K562 (cell line): ENCODE data around the gene FAM181B. TPM values are rescaled to one million over a fixed set of nuclear protein-coding genes. Genes with fewer than 3 reads are reported as not detected.

Experiments used
- ATAC-seq: fragments of 200-7000 bp; cut with Tn5 transposase; 3 replicates; pipeline ENCODE4 v1.9.1; 2020; ENCODE audit warnings: moderate library complexity
- BruUV-seq: library from RNA; stranded (reverse); fragments of 400-500 nt; replicated peaks from 2 replicates; lab custom pipeline; 2021; lab: Mats Ljungman, UMichigan
- CTCF ChIA-PET: fragments of 300-600 bp; formaldehyde crosslinking; extraction: SDS; loops from one replicate; lab custom pipeline; 2021; ENCODE audit warnings: low intra/inter-chr PET ratio; lab: Yijun Ruan, JAX
- POLR2A ChIA-PET: fragments of 300-600, 350-650 bp; sonication (Branson Sonifier 250); formaldehyde crosslinking; extraction: SDS; loops from one replicate; lab custom pipeline; 2021; ENCODE audit warnings: antibody characterized with exemption, inconsistent platforms; lab: Yijun Ruan, JAX
- DNase-seq, 4 experiments: peaks; one replicate each; pipeline versions ENCODE4 v3.0.0 to v3.0.0-alpha.2; 2011 to 2018; ENCODE audit warnings: low spot score in 3 of 4, mixed read lengths in 3 of 4; ENCODE audit errors: extremely low read depth in 1 of 4
- FAIRE-seq: peaks from 2 replicates; lab custom pipeline; 2011; peaks lifted over from hg19 to GRCh38; lab: Jason Lieb, UNC
- H2AFZ ChIP-seq: 2 replicates; pipeline ENCODE4 v1.6.0; 2011; ENCODE audit warnings: low read depth, low read length, control low read depth, inconsistent platforms
- H3K27ac ChIP-seq: fragments of 200-600 bp; 3 replicates; pipeline ENCODE4 v1.8.0; 2011; ENCODE audit warnings: low read depth, mild to moderate bottlenecking, control low read depth, inconsistent platforms, low read length, moderate library complexity, mixed read lengths; ENCODE audit errors: extremely low read depth
- H3K27me3 ChIP-seq, 2 experiments: fragments of 300-600 bp in 1 of 2; 2 replicates in 1 of 2; 3 replicates in 1 of 2; pipeline versions ENCODE4 v1.6.0 to v1.8.0; 2011; ENCODE audit warnings: inconsistent platforms in 2 of 2, low read length in 2 of 2, mild to moderate bottlenecking in 1 of 2, mixed read lengths in 1 of 2, moderate library complexity in 1 of 2; ENCODE audit not compliant: control insufficient read depth in 2 of 2, insufficient read depth in 2 of 2
- H3K36me3 ChIP-seq: fragments of 300-600 bp; 3 replicates; pipeline ENCODE4 v1.8.0; 2011; ENCODE audit warnings: mild to moderate bottlenecking, low read length, inconsistent platforms; ENCODE audit not compliant: control insufficient read depth, insufficient read depth
- H3K4me1 ChIP-seq, 2 experiments: fragments of 200-600 bp in 1 of 2; replicated peaks in 1 of 2; 2 replicates in 1 of 2; 3 replicates in 1 of 2; pipeline versions ENCODE4 v1.5.1 to v1.8.0; 2011; ENCODE audit warnings: inconsistent platforms in 2 of 2, low read length in 2 of 2, mild to moderate bottlenecking in 1 of 2, mixed read lengths in 1 of 2, moderate library complexity in 1 of 2; ENCODE audit not compliant: control insufficient read depth in 2 of 2, insufficient read depth in 2 of 2
- H3K4me2 ChIP-seq: 2 replicates; pipeline ENCODE4 v1.6.1; 2011; ENCODE audit warnings: low read length, control low read depth, inconsistent platforms, mixed read lengths; ENCODE audit not compliant: insufficient read depth
- H3K4me3 ChIP-seq: fragments of 200-600 bp; sonication (generic), shearing (Covaris generic); 2 replicates; pipeline ENCODE4 v1.5.1; 2016; ENCODE audit warnings: control low read depth, inconsistent platforms
- H3K79me2 ChIP-seq: fragments of 200-600 bp; 3 replicates; pipeline ENCODE4 v1.8.0; 2011; ENCODE audit warnings: low read length, inconsistent platforms; ENCODE audit not compliant: control insufficient read depth, insufficient read depth
- H3K9ac ChIP-seq, 2 experiments: 2 replicates each; pipeline versions ENCODE4 v1.6.0 to v1.6.1; 2011; ENCODE audit warnings: low read depth in 2 of 2, low read length in 2 of 2, control low read depth in 1 of 2, inconsistent platforms in 1 of 2, mild to moderate bottlenecking in 1 of 2, mixed read lengths in 1 of 2; ENCODE audit not compliant: insufficient read depth in 1 of 2
- H3K9me1 ChIP-seq: one replicate; pipeline ENCODE4 v1.6.0; 2011; ENCODE audit warnings: inconsistent platforms, mild to moderate bottlenecking, low read length, moderate library complexity; ENCODE audit not compliant: control insufficient read depth, insufficient read depth
- H3K9me3 ChIP-seq: replicated peaks from 2 replicates; pipeline ENCODE4 v1.5.1; 2011; ENCODE audit warnings: low read depth, low read length, inconsistent platforms; ENCODE audit not compliant: control insufficient read depth, insufficient read depth
- H4K20me1 ChIP-seq: replicated peaks from 2 replicates; pipeline ENCODE4 v1.6.1; 2011; ENCODE audit warnings: low read length, inconsistent platforms, mixed read lengths; ENCODE audit not compliant: control insufficient read depth, insufficient read depth
- DDX20 ChIP-seq: fragments of 450-650 bp; IDR thresholded peaks from 2 replicates; pipeline ENCODE4 v1.6.1; 2016; ENCODE audit warnings: missing genetic modification characterization, low read depth, mild to moderate bottlenecking, missing compliant biosample characterization, moderate library complexity
- GABPA ChIP-seq: fragments of 200-800 bp; sonication (Bioruptor generic); conservative IDR thresholded peaks from 2 replicates; pipeline ENCODE4 v1.6.1; 2016; ENCODE audit warnings: low read depth, missing genetic modification characterization, missing compliant biosample characterization
- HCFC1 ChIP-seq: IDR thresholded peaks from 2 replicates; pipeline ENCODE4 v1.6.1; 2012; ENCODE audit warnings: low read depth, low read length, improper control_type of control experiment
- ID3 ChIP-seq, 2 experiments: fragments of 250-450 bp in 1 of 2; fragments of 450-650 bp in 1 of 2; sonication (Bioruptor Pico) in 1 of 2; IDR thresholded peaks; 2 replicates each; pipeline versions ENCODE4 v1.6.1 to v1.8.0; 2016 to 2021; ENCODE audit warnings: mild to moderate bottlenecking in 2 of 2, moderate library complexity in 2 of 2, missing compliant biosample characterization in 1 of 2, missing genetic modification characterization in 1 of 2
- MAFF ChIP-seq: IDR thresholded peaks from 2 replicates; pipeline ENCODE4 v1.6.1; 2012; ENCODE audit warnings: low read length, improper control_type of control experiment
- NCOA4 ChIP-seq: fragments of 450-650 bp; IDR thresholded peaks from 2 replicates; pipeline ENCODE4 v1.6.1; 2018; ENCODE audit warnings: mild to moderate bottlenecking; ENCODE audit not compliant: partially characterized antibody
- NCOA6 ChIP-seq: fragments of 450-650 bp; IDR thresholded peaks from 2 replicates; pipeline ENCODE4 v1.6.1; 2017; ENCODE audit warnings: mild to moderate bottlenecking
- NR2F6 ChIP-seq: fragments of 450-650 bp; formaldehyde crosslinking; IDR thresholded peaks from 2 replicates; pipeline ENCODE4 v1.4.0; 2020; ENCODE audit warnings: mild to moderate bottlenecking
- PHF21A ChIP-seq: fragments of 450-650 bp; IDR thresholded peaks from 2 replicates; pipeline ENCODE4 v1.6.1; 2017; ENCODE audit warnings: low read depth, borderline replicate concordance
- ZBTB7A ChIP-seq: IDR thresholded peaks from 2 replicates; pipeline ENCODE4 v1.6.1; 2011; ENCODE audit warnings: low read depth, mild to moderate bottlenecking, low read length, moderate library complexity, borderline replicate concordance; ENCODE audit not compliant: control insufficient read depth
- ZBTB8A ChIP-seq: fragments of 450-650 bp; IDR thresholded peaks from 2 replicates; pipeline ENCODE4 v1.6.1; 2018; ENCODE audit warnings: mild to moderate bottlenecking, moderate library complexity; ENCODE audit not compliant: partially characterized antibody
- ZNF263 ChIP-seq: sonication (generic); formaldehyde crosslinking; IDR thresholded peaks from 2 replicates; pipeline ENCODE4 v1.8.0; 2022; ENCODE audit warnings: mild to moderate bottlenecking, missing genetic modification reagents, borderline replicate concordance
- WGBS: fragments of 100-300 bp; shearing (Covaris generic); methylation state at CpG from one replicate; pipeline ENCODE4 v1.1.6; 2016; ENCODE audit warnings: low coverage, mixed read lengths; ENCODE audit not compliant: insufficient coverage; ENCODE audit errors: missing lambda C conversion rate; 5-methylcytosine and 5-hydroxymethylcytosine counted together
- in situ Hi-C: fragments of 300-500 bp; cut with MboI; formaldehyde crosslinking; loops from 4 replicates; pipeline ENCODE4 v1.15.0; 2018; ENCODE audit warnings: inconsistent platforms, mixed read lengths
- intact Hi-C: fragments of 100-400 bp; cut with micrococcal nuclease; formaldehyde crosslinking; loops from 2 replicates; pipeline ENCODE4 v1.14.2; 2022
- polyA plus RNA-seq, 8 experiments: library from polyadenylated mRNA; depleted of rRNA in 4 of 8; stranded (reverse) in 5 of 8; unstranded in 3 of 8; fragments of >200 nt; fragmentation: Nextera tagmentation in 2 of 8; fragmentation: Illumina TruSeq in 1 of 8; extraction: Ambion mirVana in 2 of 8; extraction: Trizol in 1 of 8; gene quantifications; 2 replicates each; pipeline versions ENCODE4 v1.2.1 to v1.2.3, GENCODE V29; 2011 to 2014; ENCODE audit warnings: inconsistent platforms in 1 of 8, missing spikeins in 1 of 8
- total RNA-seq, 7 experiments: library from RNA; depleted of rRNA in 6 of 7; stranded (reverse); fragments of >200 nt in 6 of 7; fragmentation: Illumina TruSeq in 2 of 7; extraction: Trizol in 2 of 7; gene quantifications; 2 replicates each; pipeline versions ENCODE4 v1.2.1 to v1.2.3, GENCODE V29; 2011 to 2021; ENCODE audit warnings: low replicate concordance in 1 of 7
- TF ChIP-seq, protein P1 (sequence below): fragments of 200-800 bp; sonication (Bioruptor generic); IDR thresholded peaks from 2 replicates; pipeline ENCODE4 v1.6.1; 2017; ENCODE audit warnings: missing genetic modification characterization, missing compliant biosample characterization

Gene FAM181B
- total and polyA plus RNA-seq, 9 of the 15 experiments (the other 6 are each of a cell fraction or from before 2014, with no cell fraction given) = 0.01 TPM; not detected in 8

DNA sequence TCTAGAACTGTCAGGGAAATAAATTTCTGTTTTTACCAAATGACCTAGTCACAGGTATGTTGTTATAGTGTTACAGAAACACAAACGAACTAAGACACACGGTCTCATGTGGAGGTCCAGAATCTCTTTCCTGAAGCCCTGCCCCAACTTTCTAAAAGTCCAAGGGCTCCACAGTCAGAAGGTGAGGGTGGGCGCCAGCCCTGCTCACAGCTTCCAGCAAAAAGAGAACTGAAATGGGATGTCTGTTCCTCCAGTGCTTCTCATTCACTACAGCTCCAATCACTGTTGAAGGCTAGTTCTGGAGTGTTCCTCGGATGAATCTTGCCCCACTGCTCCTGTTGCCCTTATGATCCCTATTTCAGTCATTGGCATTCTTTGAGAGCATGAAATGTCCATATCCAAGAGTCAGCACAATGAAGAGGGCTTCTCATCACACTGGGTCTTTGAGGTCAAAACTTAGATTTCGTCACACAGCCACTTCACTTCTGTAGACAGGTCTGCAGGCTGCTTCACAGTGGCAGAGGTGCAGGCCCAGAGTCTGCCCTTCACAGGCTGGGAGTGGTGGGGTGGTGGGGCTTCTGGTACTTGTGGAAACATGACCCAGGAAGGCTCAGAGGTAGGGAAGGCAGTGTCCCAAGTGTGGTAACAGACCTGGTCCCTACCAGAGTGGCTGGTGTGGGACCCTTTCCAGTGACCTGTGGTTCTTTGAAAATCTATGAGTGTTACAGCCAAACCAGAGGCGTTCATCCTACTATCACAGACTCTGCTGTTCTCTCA, 34.9 kb downstream of the FAM181B start:
- no peak overlapping the region for H3K27ac ChIP-seq
- no peak overlapping the region for H3K9ac ChIP-seq
- H3K9me1 ChIP-seq = no peaks in the 10 kb centered on the region
- intact Hi-C loops = no loop called here
- H2AFZ ChIP-seq = no peak overlapping the region
- ChIA-PET POLR2A (no interaction called here), CTCF (no interaction called here)
- H3K27me3 ChIP-seq = no peaks in the 10 kb centered on the region; a peak in 1 of 5 replicates
- no peaks in the 10 kb centered on the region for H3K9me3 ChIP-seq
- no peaks in the 10 kb centered on the region for H4K20me1 ChIP-seq
- no peaks in the 10 kb centered on the region for H3K79me2 ChIP-seq
- no TSS peak for BruUV-seq
- no peak for TF ChIP-seq HCFC1
- no peak overlapping the region for H3K4me3 ChIP-seq
- H3K36me3 ChIP-seq = no peaks in the 10 kb centered on the region
- H3K4me1 ChIP-seq = no peaks in the 10 kb centered on the region
- DNase-seq (no peak), ATAC-seq (no peak), FAIRE-seq (no peak)
- in situ Hi-C loops = no loop called here
- 0% methylated on average over 6 of the region's 6 CpGs for WGBS
- no peak overlapping the region for H3K4me2 ChIP-seq

GRCh38 chr11:82692981-82693380, 40.7 kb downstream of the FAM181B start:
- no peak overlapping the region for H3K27ac ChIP-seq
- H3K9me1 ChIP-seq = no peaks in the 10 kb centered on the region
- H3K4me3 ChIP-seq = no peak overlapping the region
- no peaks in the 10 kb centered on the region for H3K4me1 ChIP-seq
- no peak for FAIRE-seq
- H3K9me3 ChIP-seq = no peaks in the 10 kb centered on the region
- in situ Hi-C loops = no loop called here
- no TSS peak for BruUV-seq
- no peaks in the 10 kb centered on the region for H4K20me1 ChIP-seq
- H3K27me3 ChIP-seq = peaks cover 0 to 5% of the 10 kb centered on the region in 2 experiments; a peak in 1 of 5 replicates
- TF ChIP-seq ID3 (CRISPR knock-in tag; IDR thresholded peaks at IDR 0.05) = no peak
- no peak for TF ChIP-seq ID3 (tag; IDR thresholded peaks at IDR 0.05)
- TF ChIP-seq, protein P1, sequence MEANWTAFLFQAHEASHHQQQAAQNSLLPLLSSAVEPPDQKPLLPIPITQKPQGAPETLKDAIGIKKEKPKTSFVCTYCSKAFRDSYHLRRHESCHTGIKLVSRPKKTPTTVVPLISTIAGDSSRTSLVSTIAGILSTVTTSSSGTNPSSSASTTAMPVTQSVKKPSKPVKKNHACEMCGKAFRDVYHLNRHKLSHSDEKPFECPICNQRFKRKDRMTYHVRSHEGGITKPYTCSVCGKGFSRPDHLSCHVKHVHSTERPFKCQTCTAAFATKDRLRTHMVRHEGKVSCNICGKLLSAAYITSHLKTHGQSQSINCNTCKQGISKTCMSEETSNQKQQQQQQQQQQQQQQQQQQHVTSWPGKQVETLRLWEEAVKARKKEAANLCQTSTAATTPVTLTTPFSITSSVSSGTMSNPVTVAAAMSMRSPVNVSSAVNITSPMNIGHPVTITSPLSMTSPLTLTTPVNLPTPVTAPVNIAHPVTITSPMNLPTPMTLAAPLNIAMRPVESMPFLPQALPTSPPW (CRISPR knock-in tag) = no peak
- no peak for TF ChIP-seq PHF21A
- no peak for TF ChIP-seq NCOA6
- TF ChIP-seq MAFF = no peak
- no peak for TF ChIP-seq DDX20
- no peak for TF ChIP-seq NR2F6 (CRISPR knock-in tag)
- no peak for TF ChIP-seq ZBTB8A
- no peak for TF ChIP-seq ZNF263 (CRISPR knock-in tag)
- no peak for TF ChIP-seq NCOA4
- no peak for TF ChIP-seq ZBTB7A
- TF ChIP-seq GABPA = no peak
- H3K79me2 ChIP-seq = no peaks in the 10 kb centered on the region; the same call in 2 of the 3 replicates
- DNase-seq = no peak
- H3K4me2 ChIP-seq = no peak overlapping the region
- no peak for ATAC-seq
- H3K9ac ChIP-seq = no peak overlapping the region
- ChIA-PET POLR2A (no interaction called here), CTCF (no interaction called here)
- H2AFZ ChIP-seq = no peak overlapping the region
- no peaks in the 10 kb centered on the region for H3K36me3 ChIP-seq
- intact Hi-C loops = no loop called here
